CD14-positive monocyte (primary cell): ENCODE data around the gene ZNF680. TPM values are rescaled to one million over a fixed set of nuclear protein-coding genes. Genes with fewer than 3 reads are reported as not detected.

ENCODE experiments used
- DNase-seq, 3 donors: peaks; one replicate each; pipeline ENCODE4 v3.0.0-alpha.2; 2011 to 2022
- H2AFZ ChIP-seq: 2 replicates; pipeline ENCODE4 v1.6.0; 2012; ENCODE audit warnings: mild to moderate bottlenecking, low read depth, low read length, inconsistent platforms; ENCODE audit not compliant: insufficient read depth, poor library complexity, severe bottlenecking
- H3K27ac ChIP-seq, 2 donors: 1 replicate in 1 of 2; 2 replicates in 1 of 2; pipeline ENCODE4 v1.5.1; 2012 to 2013; ENCODE audit warnings: low read length in 2 of 2, control low read depth in 1 of 2, inconsistent platforms in 1 of 2, low read depth in 1 of 2, mild to moderate bottlenecking in 1 of 2
- H3K27me3 ChIP-seq, 2 donors: one replicate each; pipeline versions ENCODE4 v1.6.0 to v1.6.1; 2011 to 2013; ENCODE audit warnings: low read length in 2 of 2; ENCODE audit not compliant: control insufficient read depth in 2 of 2, insufficient read depth in 2 of 2
- H3K36me3 ChIP-seq, 2 donors: replicated peaks in 1 of 2; 1 replicate in 1 of 2; 2 replicates in 1 of 2; pipeline versions ENCODE4 v1.5.1 to v1.6.1; 2012 to 2013; ENCODE audit warnings: low read length in 2 of 2, control low read depth in 1 of 2, inconsistent platforms in 1 of 2, mild to moderate bottlenecking in 1 of 2; ENCODE audit not compliant: insufficient read depth in 2 of 2, control insufficient read depth in 1 of 2
- H3K4me1 ChIP-seq, 2 donors: 1 replicate in 1 of 2; 2 replicates in 1 of 2; pipeline versions ENCODE4 v1.5.1 to v1.6.1; 2012 to 2013; ENCODE audit warnings: low read length in 2 of 2, control low read depth in 1 of 2, inconsistent platforms in 1 of 2, mild to moderate bottlenecking in 1 of 2, moderate library complexity in 1 of 2; ENCODE audit not compliant: insufficient read depth in 2 of 2, control insufficient read depth in 1 of 2
- H3K4me2 ChIP-seq: replicated peaks from 2 replicates; pipeline ENCODE3; 2012; ENCODE audit warnings: low read length, moderate library complexity, mild to moderate bottlenecking; ENCODE audit not compliant: poor library complexity, severe bottlenecking; ENCODE audit errors: extremely low read depth
- H3K4me3 ChIP-seq, 3 experiments: fragments of 200-600 bp in 1 of 3; sonication (generic) in 1 of 3; replicated peaks in 1 of 3; 1 replicate in 2 of 3; 2 replicates in 1 of 3; pipeline ENCODE4 v1.5.1; 2011 to 2013; ENCODE audit warnings: low read length in 3 of 3, mild to moderate bottlenecking in 3 of 3, control low read depth in 2 of 3, low read depth in 2 of 3, inconsistent platforms in 1 of 3, moderate library complexity in 1 of 3
- H3K79me2 ChIP-seq: 2 replicates; pipeline ENCODE4 v1.6.0; 2012; ENCODE audit warnings: mild to moderate bottlenecking, control low read depth, inconsistent platforms, low read length, moderate library complexity; ENCODE audit not compliant: insufficient read depth
- H3K9ac ChIP-seq: 2 replicates; pipeline ENCODE4 v1.6.0; 2017; ENCODE audit warnings: low read length, mild to moderate bottlenecking; ENCODE audit not compliant: insufficient read depth, poor library complexity, severe bottlenecking
- H3K9me3 ChIP-seq, 2 donors: replicated peaks in 1 of 2; 1 replicate in 1 of 2; 2 replicates in 1 of 2; pipeline versions ENCODE4 v1.5.1 to v1.6.1; 2012 to 2013; ENCODE audit warnings: low read length in 2 of 2, control low read depth in 1 of 2; ENCODE audit not compliant: control insufficient read depth in 1 of 2, insufficient read depth in 1 of 2
- H4K20me1 ChIP-seq: 2 replicates; pipeline ENCODE4 v1.6.0; 2012; ENCODE audit warnings: mild to moderate bottlenecking, low read length, control low read depth, moderate library complexity; ENCODE audit not compliant: insufficient read depth
- H3K27ac Mint-ChIP-seq, 7 donors: one replicate each; pipeline ENCODE4 v1.8.0; 2020; ENCODE audit warnings: mild to moderate bottlenecking in 7 of 7, mixed read lengths in 7 of 7, moderate library complexity in 6 of 7, inconsistent platforms in 2 of 7
- H3K27me3 Mint-ChIP-seq, 3 donors: one replicate each; pipeline ENCODE4 v1.8.0; 2021 to 2022; ENCODE audit warnings: low read depth in 3 of 3, mild to moderate bottlenecking in 3 of 3, mixed read lengths in 3 of 3, moderate library complexity in 3 of 3, inconsistent platforms in 1 of 3
- H3K36me3 Mint-ChIP-seq, 2 donors: one replicate each; pipeline ENCODE4 v1.8.0; 2020; ENCODE audit warnings: mixed read lengths in 2 of 2, inconsistent platforms in 1 of 2, mild to moderate bottlenecking in 1 of 2
- H3K4me1 Mint-ChIP-seq: one replicate; pipeline ENCODE4 v1.8.0; 2020; ENCODE audit warnings: mild to moderate bottlenecking, mixed read lengths
- H3K4me3 Mint-ChIP-seq, 2 donors: one replicate each; pipeline ENCODE4 v1.8.0; 2020; ENCODE audit warnings: mild to moderate bottlenecking in 2 of 2, mixed read lengths in 2 of 2, moderate library complexity in 1 of 2
- H3K9me3 Mint-ChIP-seq, 7 donors: one replicate each; pipeline ENCODE4 v1.8.0; 2020 to 2022; ENCODE audit warnings: mixed read lengths in 7 of 7, mild to moderate bottlenecking in 6 of 7, moderate library complexity in 6 of 7, inconsistent platforms in 2 of 7
- CTCF ChIP-seq: fragments of 200-600 bp; IDR thresholded peaks from one replicate; pipeline ENCODE4 v1.8.0; 2022; ENCODE audit warnings: antibody characterized with exemption, mild to moderate bottlenecking
- WGBS: methylation state at CpG from one replicate; pipeline ENCODE4 v1.1.5; 2013; ENCODE audit warnings: missing lambda C conversion rate; ENCODE audit not compliant: insufficient coverage; 5-methylcytosine and 5-hydroxymethylcytosine counted together
- intact Hi-C, 2 donors: fragments of 100-400 bp; cut with micrococcal nuclease; formaldehyde crosslinking; loops; one replicate each; pipeline versions ENCODE4 v1.15.0 to v1.15.1; 2023
- polyA plus RNA-seq, 3 donors: library from polyadenylated mRNA; depleted of rRNA in 1 of 3; unstranded in 2 of 3; stranded (reverse) in 1 of 3; fragments of 300-500 nt in 2 of 3; fragments of >200 nt in 1 of 3; fragmentation: Illumina TruSeq in 2 of 3; gene quantifications; 1 replicate in 2 of 3; 2 replicates in 1 of 3; pipeline ENCODE4 v1.2.3, GENCODE V29; 2012 to 2021

Gene ZNF680
- polyA plus RNA-seq, 3 donors: 0.69 to 1.6 (median 1.5) TPM

DNA sequence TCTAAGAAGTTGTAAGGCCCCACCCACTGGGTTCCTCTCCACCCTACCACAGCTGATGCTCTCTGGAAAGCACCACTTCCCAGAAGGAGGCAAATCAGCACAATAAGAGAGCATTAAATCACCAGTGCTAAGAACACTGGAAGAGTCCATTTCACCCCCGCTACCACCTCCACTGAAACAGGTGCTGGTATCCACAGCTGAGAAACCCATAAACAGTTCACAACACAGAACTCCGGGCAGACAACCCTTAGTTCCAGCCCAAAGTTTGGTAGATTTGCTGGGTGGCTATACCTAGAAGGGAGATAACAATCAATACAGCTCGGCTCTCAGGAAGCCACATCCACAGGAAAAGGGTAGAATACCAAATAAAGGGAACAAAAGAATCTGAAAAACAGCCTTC lies 34.1 kb downstream of the ZNF680 start:
- WGBS: no CpG with 5 or more reads among the region's 3 CpGs
- Histone ChIP-seq H3K9me3 (peaks cover 45 to 94% of the 10 kb centered on the region in 2 donors), H3K4me2 (no peak overlapping the region), H3K27ac (no peak overlapping the region), H3K79me2 (no peaks in the 10 kb centered on the region), H3K9ac (no peak overlapping the region), H3K27me3 (no peaks in the 10 kb centered on the region), H4K20me1 (no peaks in the 10 kb centered on the region), H3K36me3 (peaks cover 20 to 74% of the 10 kb centered on the region in 2 donors), H2AFZ (no peak overlapping the region), H3K4me1 (no peaks in the 10 kb centered on the region), H3K4me3 (peak overlapping the region in 1 of 3 experiments; percentile 6)
- no peaks in the 10 kb centered on the region for H3K4me1 Mint-ChIP-seq
- intact Hi-C loops: no loop called here
- no peak overlapping the region for H3K27ac Mint-ChIP-seq
- H3K36me3 Mint-ChIP-seq: peaks cover 64 to 78% of the 10 kb centered on the region in 2 donors
- TF ChIP-seq CTCF: no peak
- no peaks in the 10 kb centered on the region for H3K27me3 Mint-ChIP-seq
- no peak for DNase-seq
- no peak overlapping the region for H3K4me3 Mint-ChIP-seq
- H3K9me3 Mint-ChIP-seq: peaks cover 57 to 84% (median 75%) of the 10 kb centered on the region in 7 donors

- no peaks in the 10 kb centered on the region for H3K27me3 ChIP-seq
- TF ChIP-seq CTCF: no peak
- intact Hi-C loops: no loop called here
- Mint-ChIP-seq H3K9me3 (peaks cover 33 to 75% (median 58%) of the 10 kb centered on the region in 7 donors), H3K4me3 (no peak overlapping the region), H3K36me3 (peaks cover 14 to 43% of the 10 kb centered on the region in 2 donors), H3K27ac (no peak overlapping the region), H3K27me3 (no peaks in the 10 kb centered on the region), H3K4me1 (no peaks in the 10 kb centered on the region)
- DNase-seq: no peak
- peaks cover 12 to 98% of the 10 kb centered on the region in 2 donors for H3K9me3 ChIP-seq
- H3K36me3 ChIP-seq: peaks cover 5 to 49% of the 10 kb centered on the region in 2 donors
- no peak overlapping the region for H3K4me3 ChIP-seq
- H3K4me2 ChIP-seq: no peak overlapping the region
- H2AFZ ChIP-seq: no peak overlapping the region
- no peaks in the 10 kb centered on the region for H4K20me1 ChIP-seq
- H3K79me2 ChIP-seq: no peaks in the 10 kb centered on the region
- WGBS: no CpG with 5 or more reads among the region's 2 CpGs
- no peak overlapping the region for H3K27ac ChIP-seq
- no peaks in the 10 kb centered on the region for H3K4me1 ChIP-seq
- H3K9ac ChIP-seq: no peak overlapping the region
Observed at GRCh38 chr7:64521409-64521984, 41.4 kb downstream of the ZNF680 start.
